HG03342 (cell line): Measurements from ENCODE around the gene SLC17A2.
"Not testable (repeated sequence)": the region's sequence is repeated elsewhere in the genome, so short reads cannot be mapped to it uniquely, and the experiment has no call there.

Experiments used
- ATAC-seq: cut with Tn5 transposase; IDR thresholded peaks from one replicate; pipeline ENCODE4 v1.9.1; 2021; ENCODE audit warnings: mild to moderate bottlenecking, moderate library complexity; ENCODE audit not compliant: unreplicated experiment

SLC17A2 gene

DNA sequence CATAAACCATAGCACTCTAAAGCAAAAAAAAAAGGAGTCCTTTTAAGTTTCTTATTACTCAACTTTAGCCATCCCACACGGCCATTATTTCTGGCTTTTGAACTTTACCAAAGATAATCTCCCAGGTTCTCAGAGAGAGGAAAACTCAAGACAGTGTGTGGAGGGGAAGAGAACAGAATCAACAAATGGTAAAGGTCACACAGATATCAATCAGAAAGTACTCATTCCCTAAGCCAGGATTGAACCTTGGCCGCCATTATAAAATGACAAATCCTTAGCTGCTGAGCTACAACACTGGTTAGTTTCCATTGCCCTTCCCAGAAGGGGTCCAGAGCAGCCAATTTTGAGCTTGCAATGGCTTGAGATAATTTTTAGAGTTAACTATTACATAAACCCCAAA lies 22.0 kb upstream of the SLC17A2 start:
- ATAC-seq: no peak

DNA sequence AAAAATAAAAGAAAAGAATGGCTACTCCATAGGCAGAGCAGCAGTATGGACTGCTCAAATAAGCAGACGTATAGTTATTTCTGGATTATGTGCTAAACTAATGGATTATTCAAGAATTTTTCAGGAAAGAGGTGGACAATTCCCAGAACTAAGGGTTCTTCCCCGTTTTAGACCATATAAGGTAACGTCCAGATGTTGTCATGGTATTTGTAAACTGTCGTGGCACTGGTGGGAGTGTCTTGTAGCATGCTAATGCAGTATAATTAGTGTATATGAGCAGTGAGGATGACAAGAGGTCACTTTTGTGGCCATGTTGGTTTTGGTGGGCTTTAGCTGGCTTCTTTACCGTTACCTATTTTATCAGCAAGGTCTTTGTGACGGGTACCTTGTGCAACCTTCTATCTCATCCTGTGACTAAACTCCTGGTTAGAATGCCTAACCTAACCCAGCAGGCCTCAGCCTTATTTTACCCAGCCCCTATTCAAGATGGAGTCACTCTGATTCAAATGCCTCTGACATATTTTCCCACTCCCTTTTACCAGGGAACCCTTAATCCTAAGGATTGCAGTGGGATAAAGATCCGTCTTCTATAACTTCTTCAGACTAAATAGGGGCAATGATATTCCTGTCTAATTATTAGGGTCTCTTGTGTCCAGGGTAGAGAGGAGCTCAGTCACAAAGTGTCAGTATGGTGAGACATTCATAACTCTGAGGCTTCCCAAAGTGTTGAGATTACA lies 21.0 kb upstream of the SLC17A2 start:
- no peak for ATAC-seq

DNA sequence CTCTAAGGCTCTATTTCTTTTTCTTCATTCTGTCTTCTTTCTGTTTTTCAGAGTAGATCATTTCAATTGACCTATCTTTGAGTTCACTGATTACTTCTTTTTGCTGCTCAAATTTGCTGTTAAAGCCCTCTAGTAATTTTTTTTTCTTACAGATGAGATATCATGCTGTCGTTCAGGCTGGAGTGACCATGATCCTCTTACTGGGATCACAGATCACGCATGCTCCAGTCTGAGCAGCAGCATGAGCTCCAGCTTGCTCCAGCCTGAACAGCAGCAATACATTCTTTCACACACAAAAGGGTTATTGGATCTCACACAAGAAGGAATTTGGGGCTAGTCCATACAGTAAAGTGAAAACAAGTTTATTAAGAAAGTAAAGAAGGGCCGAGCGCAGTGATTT lies 19.8 kb upstream of the SLC17A2 start:
- ATAC-seq: no peak

DNA sequence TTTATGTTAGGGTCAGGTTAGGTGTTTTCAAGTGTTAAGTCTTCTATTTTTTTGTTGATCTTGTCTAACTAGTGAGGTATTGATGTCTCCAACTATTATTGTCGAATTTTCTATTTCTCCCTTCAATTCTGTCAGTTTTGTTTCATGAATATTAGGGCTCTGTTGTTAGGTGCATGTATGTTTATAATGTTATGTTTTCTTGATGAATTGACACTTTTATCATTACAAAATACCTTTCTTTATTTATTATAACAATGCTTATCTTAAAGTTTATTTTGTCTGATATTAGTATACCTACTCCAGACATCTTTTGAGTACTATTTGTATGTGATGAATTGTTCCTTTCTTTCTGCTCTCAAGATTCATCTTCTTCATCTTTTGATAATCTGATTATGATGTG lies 19.2 kb upstream of the SLC17A2 start:
- ATAC-seq: no peak

DNA sequence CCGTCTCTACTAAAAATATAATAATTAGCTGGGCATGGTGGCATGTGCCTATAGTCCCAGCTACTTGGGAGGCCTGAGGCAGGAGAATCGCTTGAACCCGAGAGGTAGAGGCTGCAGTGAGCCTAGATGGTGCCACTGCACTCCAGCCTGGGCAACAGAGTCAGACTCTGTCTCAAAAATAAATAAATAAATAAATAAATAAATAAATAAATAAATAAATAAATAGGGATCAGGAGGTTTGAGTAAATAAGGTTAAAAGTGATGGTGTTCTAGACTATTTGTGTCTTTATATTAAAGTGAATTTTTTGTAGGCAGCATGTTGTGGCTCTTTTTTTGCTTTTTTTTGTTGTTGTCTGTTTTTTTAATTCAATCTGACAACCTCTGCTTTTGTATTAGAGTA lies 17.0 kb upstream of the SLC17A2 start:
- not testable (repeated sequence) for ATAC-seq

DNA sequence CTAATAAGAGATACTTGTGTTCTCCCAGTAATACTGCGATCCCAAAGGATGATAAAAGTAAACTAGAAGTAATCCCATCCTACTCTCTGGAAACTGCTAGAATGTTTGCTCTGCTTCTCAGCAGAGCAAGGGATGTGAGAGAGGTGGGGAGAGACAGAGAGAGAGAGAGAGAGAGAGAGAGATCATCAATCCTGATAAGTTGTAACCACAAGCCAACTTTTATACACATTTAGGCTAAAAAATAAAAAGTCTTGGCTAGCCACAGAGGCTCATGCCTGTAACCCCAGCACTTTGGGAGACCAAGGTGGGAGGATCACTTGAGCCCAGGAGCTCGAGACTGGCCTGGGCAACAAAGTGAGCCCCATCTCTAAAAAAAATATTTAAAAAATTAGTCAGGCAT lies 16.1 kb upstream of the SLC17A2 start:
- ATAC-seq: no peak

DNA sequence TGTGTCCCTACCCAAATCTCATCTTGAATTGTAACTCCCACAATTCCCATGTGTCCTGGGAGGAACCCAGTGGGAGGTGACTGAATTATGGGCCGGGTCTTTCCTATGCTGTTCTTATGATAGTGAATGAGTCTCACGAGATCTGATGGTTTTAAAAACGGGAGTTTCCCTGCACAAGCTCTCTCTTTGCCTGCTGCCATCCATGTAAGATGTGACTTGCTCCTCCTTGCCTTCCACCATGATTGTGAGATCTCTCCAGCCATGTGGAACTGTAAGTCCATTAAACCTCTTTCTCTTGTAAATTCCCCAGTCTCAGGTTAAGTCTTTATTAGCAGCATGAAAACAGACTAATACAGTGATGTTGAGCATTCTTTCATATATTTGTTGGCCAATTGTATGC lies 15.2 kb upstream of the SLC17A2 start:
- not testable (repeated sequence) for ATAC-seq

DNA sequence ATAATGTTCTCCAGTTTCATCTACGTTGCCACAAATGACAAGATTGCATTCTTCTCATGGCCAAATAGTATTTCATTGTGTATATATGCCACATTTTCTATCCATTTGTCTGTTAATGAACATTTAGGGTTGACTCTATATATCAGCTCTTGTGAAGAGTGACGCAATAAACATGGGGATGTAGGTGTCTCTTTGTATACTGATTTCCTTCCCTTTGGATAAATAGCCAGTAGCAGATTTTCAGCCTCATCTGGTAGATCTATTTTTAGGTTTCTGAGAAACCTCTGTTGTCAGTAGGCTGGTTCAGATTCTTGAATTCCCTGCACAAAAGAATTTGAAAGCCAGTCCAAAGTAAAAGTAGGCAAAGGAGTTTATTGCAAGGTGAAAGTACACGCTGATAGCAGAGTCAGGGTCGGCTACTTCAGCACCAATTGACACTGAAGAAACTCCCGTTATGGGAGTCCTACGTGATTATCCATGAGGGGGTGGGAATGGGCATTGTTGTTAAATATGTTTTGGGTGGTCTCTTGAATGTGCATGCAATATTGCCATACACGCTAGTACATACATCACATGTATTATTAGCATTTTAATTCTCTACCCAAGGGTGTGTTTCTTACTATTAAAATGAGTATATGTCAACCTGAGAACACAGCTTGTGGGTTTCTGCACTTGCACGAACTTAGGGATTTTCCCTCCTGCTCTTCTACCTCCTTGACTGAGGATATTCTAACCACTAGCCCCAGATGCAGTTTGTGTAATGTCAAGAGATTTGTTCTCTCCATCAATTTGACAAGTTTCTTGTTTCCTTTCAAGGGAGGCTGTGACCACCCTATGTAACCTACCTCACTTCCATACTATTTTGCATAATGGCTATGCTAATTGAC lies 14.4 kb upstream of the SLC17A2 start:
- peak; percentile 81 for ATAC-seq

DNA sequence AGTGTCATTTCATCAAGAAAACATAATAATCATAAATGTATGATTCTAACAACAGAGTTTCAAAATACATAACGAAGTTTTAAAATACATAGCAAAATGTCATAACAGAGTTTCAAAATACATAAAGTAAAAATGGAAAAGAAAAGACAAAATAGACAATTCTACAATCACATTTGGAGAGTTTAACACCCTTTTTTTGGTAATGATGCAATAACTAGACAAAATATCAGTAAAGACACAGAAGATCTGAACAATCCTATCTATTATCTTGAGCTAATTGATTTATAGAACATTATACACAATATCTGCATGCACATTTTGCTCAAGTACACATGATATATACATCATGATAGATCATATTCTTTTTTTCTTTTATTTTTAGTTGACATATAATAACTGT lies 13.4 kb upstream of the SLC17A2 start:
- no peak for ATAC-seq

DNA sequence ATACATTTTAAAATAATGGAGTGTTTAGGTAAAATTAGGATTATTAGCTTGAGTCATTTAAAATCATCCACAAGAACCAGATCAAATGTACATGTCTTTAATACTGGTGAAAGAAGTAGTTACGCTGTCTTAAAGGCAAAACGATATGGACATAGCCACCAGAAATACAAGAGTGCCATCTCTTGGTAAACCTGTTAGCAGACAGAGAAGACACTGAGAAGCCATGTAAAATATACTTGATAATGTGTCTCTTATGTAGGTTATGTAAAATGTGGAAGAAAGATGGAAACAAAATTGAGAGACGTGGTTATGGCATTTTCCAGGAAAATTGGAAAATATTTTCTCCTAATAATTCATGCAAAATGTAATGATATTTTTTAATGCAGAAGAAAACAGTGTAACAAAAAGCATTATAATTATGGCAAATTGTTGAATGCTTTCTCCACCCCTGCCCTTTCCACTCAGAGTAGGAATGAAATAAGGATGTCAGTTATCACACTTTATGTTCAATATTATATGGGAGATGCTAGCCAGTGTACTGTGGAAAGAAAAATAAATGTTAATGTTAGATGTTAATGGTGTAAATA lies 12.2 kb upstream of the SLC17A2 start:
- no peak for ATAC-seq

DNA sequence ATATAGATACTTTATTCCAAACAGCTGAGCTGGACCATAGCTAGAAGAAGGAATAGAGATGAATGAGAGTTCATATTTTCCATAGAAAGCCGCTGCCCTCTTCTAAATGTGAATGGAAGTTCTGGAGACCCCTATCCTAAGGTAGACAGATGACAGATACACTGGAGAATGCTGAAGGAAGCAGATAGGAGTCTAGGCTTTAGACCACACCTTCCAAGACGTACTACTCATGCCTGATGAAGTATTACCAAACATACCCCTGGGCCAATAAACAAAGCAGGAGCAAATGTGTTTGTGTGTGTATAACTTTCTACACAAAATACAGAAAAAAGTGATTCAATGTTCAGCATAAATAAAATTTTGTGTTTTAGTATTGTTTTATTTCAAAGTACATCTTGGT lies 9.1 kb upstream of the SLC17A2 start:
- ATAC-seq: no peak

DNA sequence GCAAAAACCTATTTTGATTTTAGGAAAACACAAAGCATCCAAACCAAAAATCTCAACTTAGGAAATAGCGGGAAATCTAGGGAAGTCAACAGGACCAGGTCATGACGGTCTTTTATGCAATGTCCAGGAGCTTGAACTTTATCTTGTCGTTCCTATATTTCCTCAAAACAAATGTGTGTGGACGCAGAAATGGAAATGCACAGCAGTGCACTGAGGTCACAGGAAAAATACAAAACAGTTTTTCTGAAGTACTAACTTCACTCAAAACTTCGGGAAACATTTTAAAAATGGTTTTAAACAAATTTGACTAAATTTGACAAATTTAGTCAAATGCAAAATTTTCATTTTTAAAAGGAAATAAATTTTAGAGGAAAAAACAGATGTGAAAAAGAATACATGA lies 5.5 kb upstream of the SLC17A2 start:
- no peak for ATAC-seq

DNA sequence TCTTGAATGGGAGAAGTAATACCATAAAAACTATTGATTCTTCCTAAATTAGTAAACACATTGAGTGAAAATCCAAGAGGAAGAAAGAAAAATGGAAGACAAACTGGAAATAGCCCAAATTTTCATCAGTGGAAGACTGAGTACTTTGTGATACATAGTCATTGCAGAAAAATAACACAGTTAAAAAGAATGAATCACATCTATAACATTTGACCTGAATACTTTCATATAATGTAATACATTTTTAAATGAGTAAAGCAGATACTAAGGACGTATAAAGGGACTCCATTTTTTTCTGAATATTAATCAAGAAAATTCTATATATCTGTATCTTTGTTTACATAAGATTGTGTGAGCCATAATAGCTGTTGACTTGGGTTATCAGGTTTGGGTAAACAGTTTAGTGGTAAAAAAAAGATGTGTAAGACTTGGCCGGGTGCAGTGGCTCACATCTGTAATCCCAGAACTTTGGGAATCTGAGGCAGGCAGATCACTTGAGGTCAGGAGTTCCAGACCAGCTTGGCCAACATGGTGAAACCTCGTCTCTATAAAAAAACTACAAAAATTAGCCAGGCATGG lies 4.3 kb upstream of the SLC17A2 start:
- no peak for ATAC-seq

DNA sequence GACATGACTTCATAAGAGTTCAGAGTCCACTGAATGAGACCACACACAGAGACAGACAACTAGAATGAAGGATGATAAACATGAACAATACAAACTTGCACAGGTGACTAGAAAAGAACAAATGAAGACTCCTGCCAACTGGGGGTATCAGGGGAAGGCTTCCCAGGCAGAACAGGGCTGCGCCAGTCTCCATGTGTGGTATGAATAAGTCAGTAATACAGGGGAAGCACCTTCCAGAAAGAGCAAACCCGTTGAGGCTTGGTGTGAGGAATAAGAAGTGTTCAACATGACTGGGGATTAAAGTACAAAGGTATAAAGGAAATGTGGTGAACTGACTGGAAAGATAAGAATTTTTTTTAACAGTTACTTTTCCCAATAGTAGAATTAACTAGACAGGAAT lies 3.7 kb upstream of the SLC17A2 start:
- no peak for ATAC-seq

DNA sequence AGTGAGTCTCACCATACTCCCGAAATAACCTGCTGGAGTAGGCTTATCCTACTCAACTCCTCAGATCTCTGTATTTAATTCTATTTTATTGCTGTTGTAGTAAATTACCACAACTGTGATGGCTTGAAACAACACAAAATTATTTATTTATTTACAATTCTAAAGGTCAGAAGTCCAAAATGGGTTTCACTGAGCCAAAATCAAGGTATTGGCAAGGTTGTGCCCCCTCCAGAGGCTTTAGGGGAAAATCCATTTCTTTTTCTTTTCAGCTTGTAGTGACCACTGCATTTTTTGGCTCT lies 869 bp upstream of the SLC17A2 start:
- ATAC-seq: no peak

DNA sequence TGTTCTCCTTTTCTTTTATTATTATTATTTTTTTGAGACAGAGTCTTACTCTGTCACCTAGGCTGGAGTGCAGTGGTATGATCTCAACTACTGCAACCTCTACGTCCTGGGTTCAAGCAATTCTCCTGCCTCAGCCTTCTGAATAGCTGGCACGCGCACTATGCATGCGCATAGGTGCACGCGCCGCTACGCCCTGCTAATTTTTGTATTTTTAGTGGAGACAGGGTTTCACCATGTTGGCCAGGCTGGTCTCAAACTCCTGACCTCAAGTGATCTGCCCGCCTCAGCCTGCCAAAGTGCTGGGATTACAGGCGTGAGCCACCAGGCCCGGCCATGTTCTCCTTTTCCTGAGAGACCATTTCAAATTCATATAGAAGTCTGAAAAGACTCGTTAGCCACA lies 706 bp downstream of the SLC17A2 start:
- ATAC-seq: not testable (repeated sequence)

DNA sequence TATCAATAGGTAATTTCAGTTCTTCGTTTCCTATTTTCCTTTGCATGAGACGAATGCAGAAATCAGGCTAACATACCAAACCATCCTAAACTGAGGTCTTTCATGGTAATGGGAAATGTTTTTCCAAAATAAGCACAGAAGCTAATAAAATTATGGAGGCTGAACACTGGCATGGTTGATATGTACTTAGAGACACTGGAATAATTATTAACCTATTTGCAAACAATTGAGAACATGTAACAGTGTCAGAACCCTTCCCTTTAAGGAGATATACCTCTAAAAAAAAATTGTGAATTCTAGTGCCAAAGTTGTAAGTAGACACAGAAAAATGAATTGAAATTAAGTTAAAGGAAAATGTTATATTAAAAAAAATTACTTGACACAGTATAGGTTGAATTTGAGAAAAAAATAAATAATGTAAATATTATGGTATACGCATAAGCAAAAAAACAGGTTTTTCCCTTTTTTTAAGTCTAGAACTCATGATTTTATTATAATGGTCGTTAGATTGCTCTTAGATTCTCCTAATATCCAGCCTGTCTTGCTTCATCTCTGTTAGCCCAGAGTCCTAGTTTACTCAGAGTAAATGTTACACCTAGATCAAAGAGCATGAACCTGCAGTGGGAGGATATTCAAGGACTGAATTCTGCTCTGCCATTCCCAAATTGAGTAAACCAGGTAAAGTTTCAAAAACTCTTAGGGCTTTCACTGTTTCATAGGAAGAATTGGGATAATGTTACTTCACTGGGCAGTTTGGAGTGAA lies 1.7 kb downstream of the SLC17A2 start:
- no peak for ATAC-seq

DNA sequence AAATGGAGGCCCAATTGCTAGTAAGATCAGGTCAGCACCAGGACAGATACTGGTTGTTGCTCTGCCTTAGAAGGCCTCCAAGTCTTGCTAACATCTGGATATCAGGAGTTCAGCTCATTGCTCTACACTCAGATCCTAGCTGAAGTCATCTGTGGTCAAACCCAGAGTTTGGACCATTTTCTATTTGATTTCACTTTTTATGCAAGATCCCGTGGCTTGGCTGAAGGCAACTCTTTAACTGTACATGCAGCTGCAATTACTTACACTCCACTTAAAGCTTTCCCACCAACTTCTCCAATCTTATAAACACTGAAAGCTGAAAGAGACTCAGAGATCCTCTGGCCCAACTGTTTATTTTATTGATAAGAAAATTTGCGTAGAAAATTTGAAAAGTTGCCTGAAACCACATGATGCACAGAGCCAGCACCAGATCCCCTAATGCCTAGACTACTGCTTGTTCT lies 2.7 kb downstream of the SLC17A2 start:
- no peak for ATAC-seq

DNA sequence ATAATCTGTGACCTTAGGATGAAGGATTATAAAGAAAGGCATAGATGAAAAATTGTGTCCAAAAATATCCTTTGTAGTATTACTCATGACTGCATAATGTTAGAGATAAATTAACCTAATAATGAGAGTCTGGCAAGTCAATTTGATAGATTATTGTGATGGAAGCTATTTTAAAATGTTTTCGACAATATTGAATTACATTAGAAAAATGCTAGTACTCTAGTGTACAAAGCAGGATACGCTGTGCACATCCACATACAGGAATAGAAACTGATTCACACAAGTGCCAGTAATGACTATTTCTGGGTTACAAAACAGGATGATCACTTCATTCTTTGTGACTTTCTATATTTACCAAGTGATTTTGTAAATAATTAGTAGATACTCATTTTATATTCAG lies 3.3 kb downstream of the SLC17A2 start:
- ATAC-seq: no peak

DNA sequence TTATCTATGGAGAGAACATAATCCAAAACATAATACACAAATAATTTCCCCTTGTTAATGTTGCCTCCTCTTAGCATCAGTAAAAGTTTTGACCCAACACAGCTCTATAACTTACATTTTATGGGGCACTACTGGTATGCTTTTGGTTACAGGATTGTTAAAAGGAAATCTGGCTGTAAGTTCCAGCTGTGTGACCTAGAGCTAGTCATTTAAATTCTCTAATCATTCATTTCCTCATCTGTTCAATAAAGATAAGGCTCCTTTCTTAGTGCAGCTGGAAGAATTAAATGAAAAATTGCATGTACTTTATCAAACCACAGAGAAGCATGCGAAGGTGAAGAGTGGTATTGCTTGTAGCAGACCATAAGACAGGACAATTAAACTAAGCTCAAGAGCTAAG lies 4.6 kb downstream of the SLC17A2 start:
- no peak for ATAC-seq

DNA sequence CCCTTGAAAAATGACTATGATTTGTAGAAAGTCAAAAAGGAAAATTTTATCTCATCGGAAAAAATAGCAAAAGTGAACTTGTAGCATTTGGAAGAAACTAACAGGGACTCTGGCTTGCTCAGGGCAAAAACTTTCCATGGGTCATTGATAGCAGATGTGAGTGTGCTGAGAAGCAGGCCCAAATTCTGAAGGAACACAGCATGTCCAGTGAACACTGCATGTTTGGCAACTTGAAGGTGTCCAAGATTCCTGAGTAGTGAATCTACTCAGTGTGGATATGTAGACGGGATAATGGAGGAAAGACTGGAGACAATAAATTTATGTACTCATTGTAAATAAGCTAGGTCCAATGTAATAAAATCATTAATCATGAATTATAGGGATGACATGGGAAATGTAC lies 8.2 kb downstream of the SLC17A2 start:
- ATAC-seq: no peak
